Measurements from ENCODE around the gene FIG4.
"Not testable (repeated sequence)": the region's sequence is repeated elsewhere in the genome, so short reads cannot be mapped to it uniquely, and the experiment has no call there.

The FIG4 gene

DNA sequence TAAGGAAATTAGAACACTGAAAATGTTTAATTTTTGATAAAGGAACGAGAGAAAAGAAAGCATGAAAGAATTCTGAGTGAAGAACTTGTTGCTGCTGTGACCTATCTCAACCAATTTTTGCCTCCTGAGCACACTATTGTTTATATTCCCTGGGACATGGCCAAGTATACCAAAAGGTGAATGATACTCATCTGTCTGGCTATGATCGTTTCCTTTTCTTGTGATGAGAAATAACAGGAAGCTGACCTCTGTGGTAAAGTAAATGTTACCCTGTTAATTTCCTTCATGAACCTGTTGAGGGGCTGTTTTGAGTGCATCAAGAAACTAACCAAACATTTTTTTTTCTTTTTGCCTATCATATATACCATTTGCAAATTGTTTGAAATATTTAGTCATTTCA is 69.1 kb downstream of the FIG4 start:
- no peak for DNase-seq (ENCODE audit: low spot score)

DNA sequence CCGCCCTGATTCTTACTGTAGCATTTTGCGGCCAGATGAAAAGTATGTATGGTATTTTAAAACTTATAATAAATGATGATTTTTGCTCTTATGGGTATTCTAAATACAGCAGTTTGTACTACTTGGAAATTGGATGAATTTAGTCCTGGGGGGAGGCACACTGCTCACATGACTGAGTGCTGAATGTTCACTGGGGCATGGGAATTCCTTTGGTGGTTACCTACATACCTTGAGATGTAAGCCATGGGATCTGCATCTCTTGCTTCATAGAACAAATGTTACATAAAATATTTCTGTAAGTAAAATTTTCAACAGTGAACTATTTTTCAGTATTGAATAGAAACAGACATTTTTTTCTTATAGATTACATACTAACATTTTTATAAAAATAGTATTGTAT is 71.1 kb downstream of the FIG4 start:
- DNase-seq (ENCODE audit: low spot score) = no peak

DNA sequence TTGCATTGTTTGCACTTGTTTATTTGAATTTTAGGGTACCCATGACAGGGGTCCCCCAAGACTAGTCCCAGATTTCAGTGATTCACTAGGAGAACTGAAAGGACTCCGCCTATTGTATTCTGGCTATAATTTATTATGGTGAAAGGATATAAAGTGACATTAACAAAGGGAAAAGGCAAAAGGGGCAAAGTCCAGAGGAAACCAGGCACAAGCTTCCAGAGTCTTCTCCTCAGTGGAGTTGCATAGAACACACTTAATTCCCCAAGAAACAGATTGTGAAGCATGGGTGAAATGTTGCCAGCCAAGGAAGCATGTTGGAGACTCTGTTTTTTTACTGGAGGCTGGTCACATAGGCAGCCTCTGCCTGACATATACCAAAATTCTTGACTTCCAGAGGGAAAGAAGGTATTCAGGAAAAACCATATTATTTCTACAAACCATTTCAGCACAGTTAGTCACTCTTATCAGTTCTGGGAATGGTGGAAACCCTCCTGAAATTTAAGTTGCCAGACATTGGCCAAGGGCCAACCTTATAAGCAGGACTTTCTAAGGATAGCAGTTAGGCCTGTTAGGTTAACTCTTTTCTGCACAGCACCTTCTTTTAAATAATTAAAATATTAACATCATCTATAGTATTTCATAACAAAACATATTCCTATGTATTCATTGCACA is 71.8 kb downstream of the FIG4 start:
- no peak for DNase-seq (ENCODE audit: low spot score)

DNA sequence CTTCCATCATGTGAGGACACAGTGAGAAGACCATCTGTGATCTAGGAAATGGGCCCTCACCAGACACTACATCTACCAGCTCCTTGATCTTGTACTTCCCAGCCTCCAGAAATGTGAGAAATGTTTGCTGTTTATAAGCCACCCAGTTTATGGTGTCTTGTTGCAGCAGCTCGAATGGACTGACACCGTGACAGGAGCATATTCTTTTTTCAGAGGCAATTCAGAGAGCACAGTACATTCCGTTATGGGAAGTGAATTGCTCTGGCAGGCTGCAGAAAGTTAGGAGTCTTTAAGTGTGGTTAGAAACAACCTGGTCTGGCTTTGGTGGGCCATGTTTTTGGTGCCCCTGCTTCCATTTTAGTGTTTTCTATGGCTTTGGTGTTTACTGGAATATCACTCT is 75.1 kb downstream of the FIG4 start:
- DNase-seq (ENCODE audit: low spot score) = no peak

DNA sequence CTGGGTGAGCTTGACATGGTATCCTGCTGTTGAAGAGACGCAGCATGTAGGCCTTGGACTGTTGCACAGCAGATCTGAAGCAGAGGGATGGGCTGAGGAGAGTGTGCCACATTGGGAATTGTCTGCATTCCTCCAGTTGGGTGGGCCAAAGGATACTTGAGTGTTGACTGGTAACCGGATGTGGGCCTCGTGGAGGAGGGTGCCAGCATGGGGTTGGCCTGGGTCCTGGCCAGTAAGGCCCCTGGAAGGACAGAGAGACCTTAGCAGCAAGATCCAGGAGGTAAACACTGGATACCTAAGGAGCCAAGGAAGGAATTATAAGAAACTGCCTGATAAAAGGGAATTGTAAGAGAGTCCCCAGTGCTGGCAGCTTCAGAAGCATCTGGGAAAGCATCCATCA is 76.9 kb downstream of the FIG4 start:
- no peak for DNase-seq (ENCODE audit: low spot score)

DNA sequence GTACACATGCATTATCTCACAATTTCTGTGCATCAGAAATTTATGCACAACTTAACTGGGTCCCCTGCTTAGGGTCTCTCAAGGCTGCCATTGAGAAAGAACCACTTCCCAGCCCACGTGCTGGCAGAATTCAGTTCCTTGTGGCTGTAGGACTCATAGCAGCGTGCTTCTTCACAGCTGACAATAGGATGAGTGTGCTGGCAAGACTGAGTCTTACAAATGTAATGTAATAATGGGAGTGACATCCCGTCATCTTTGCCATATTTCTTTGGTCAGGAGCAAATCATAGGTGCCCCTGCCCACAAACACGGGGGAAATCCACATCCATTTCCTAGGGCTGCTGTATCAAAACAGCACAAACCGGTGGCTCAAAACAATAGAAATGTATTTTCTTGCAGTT is 77.4 kb downstream of the FIG4 start:
- DNase-seq (ENCODE audit: low spot score) = no peak

DNA sequence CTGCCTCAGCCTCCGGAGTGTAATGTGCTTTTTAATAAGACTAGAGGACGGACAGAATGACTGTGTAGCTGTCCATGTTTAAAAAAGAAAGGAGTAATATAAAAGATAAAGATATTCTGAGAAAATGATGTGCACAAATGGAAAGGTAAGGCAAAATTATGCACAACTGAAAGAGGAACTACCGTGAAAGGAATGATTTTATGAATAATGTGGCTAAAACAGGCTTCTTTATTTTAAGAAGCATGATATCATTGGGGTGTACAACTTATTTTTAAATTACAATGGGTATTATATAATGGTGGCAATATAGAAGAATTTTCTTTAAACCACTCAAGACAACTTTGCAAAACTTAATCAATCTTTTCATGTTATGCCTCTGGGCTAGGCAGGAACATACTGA is 78.1 kb downstream of the FIG4 start:
- no peak for DNase-seq (ENCODE audit: low spot score)

DNA sequence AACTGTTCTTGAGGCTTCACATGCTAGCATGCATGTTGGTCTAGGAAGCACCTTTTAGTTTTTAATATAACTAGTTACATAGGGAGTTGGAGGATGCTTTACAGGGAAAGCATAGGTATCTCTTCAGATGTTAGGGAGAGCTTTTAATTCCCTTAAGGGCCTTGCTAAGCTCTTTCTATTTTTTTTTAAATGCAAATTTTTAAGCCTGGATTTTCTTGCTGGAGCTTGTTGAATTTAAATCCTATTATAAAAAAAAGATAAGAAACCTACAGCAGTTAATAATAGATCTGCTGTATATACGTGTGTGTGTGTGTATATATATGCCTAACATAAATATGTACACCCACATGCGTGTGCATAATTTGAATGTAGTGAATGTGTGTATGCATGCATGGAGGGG is 79.0 kb downstream of the FIG4 start:
- no peak for DNase-seq (ENCODE audit: low spot score)

DNA sequence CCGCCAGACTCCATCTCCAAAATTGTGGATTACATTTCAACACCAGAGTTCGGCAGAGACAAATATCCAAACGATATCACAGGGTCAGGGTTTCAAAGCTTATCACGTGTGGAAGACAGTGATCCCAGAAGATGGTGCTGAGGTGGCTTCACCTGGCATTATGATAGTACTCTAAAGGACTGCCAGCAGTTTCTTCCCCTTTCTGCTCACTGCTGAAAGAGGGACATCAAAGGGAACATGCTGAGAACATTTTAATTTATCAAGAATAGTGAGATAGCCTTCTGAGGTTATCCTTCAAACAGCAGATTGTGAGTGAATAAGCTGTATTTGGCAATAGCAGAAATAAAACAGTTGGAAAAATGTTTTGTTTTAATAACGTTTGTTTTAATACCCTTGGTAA is 79.7 kb downstream of the FIG4 start:
- DNase-seq (ENCODE audit: low spot score) = no peak

DNA sequence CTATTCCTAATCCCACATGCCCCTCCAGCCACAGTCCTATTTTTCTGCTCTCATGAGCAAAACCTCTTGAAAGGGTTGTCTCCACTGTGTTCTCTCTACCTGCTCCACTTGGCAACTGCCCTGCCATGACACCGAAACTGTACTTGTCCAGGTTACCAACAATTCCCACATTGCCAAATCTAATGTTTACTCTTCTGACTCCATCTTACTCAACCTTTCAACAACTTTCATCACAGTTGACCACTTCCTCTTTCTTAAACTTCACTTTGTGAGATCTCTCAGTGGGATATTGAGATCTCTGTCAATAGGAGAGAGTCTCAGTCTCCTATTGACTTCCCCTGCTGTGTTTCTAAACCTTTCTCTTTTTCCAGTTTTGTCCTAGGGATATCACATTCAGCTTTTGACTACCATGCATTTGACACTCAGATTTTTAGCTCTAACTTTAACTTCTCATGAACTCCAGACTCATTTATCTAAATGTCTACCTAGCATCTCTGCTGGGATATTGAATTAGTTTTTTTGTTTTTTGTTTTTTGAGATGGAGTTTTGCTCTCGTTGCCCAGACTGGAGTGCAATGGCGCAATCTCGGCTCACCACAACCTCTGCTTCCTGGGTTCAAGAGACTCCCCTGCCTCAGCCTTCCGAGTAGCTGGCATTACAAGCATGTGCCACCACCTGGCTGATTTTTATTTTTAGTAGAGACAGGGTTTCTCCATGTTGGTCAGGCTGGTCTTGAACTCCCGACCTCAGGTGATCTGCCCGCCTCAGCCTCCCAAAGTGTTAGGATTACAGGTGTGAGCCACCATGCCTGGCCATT is 81.1 kb downstream of the FIG4 start:
- not testable (repeated sequence) for DNase-seq (ENCODE audit: low spot score)

DNA sequence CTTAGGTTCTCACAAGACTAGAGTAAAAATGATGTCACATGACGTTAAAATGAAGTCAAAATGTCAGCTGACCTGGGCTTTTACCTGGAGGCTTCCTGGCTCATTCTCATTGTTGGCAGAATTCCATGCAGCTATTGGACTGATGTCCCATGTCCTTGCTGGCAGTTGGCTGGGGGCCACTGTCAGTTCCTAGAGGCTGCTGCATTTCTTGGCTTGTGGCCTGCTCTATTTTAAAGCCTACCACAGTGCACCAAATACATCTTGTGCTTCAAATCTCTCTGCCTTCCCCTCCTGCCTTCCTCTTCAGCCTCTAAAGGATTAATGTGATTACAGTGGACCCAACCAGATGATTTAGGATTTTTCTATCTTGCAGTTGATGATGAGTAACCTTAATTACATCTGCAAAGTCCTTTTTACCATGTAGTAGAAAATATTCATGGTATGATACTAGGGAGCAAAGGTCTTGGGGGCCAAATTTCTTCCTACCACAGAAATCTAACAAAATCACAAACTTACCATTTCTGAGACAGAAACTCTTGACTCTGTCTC is 81.9 kb downstream of the FIG4 start:
- no peak for DNase-seq (ENCODE audit: low spot score)

DNA sequence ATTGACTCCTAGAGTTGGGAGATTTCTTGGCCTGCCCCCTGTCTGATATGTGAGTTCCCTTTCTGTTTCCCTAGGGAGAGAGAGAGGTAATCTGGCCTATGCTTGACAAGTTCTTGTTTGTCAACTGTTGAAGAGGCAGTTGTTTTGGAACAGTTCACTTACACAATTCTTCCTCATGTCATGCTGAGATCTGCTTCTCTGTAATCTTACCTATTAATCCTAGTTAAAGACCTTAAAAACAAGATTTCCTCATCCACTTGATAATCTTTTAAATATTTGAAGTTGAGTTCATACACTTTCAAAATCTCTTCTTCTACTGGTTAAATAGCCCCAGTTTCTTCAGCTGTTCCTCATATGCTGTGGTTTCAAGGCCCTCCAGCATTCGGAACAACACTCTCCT is 89.9 kb downstream of the FIG4 start:
- no peak for DNase-seq (ENCODE audit: low spot score)

DNA sequence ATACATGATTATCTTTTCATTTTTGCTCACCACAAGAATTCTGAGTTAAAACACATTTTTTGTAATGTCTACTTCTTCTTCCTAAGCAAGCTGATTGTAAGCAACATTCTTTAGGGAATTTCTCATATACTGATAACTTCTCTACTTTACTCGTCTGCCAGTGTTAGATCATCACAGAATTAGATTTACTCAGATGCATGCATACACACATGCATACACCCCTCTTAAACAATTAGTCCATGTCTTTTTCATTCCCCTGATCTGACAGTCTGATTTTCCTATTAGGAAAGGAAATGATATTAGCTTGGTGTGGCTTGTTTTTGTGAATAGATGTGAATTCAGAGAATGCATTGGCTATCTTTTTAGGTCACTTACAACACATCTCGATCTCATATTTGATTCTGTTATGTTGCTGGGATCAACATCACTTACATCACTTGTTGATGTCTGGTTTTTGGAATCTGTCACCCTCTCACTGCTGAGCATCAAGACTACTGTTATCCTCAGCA is 91.4 kb downstream of the FIG4 start:
- DNase-seq (ENCODE audit: low spot score) = no peak

DNA sequence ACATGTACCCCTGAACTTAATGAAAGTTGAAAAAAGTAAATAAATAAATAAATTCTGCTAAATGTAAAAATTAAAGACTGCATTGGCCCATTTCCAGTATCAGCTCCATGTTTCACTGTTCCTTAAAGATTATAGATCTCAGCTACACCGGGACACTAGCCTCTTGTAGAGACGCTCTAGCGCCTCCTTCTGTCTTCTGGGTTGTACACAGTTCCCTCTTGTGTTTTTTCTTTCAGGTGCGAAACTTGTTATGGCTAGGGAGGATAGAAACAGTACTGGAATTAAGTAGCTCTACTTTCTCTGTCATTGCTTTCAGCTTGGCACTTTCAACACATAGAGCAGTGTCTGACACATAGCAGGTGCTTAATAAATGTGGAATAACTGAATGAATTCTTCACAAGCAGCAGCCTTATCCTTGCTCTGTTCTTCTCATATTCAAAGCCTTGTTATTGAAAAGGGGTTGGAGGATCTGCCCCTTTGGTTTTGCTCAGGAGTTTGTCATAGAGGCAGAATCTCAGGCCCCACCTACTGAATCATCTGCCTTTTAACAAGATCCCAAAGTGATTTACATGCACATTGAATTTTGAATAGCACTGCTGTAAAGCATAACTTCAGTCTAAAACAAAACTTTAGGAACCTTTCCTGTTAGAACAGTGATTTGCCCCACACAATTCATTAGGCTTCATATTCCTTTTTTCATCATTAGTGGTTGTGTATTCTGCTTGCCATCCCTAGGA is 92.3 kb downstream of the FIG4 start:
- no peak for DNase-seq (ENCODE audit: low spot score)

DNA sequence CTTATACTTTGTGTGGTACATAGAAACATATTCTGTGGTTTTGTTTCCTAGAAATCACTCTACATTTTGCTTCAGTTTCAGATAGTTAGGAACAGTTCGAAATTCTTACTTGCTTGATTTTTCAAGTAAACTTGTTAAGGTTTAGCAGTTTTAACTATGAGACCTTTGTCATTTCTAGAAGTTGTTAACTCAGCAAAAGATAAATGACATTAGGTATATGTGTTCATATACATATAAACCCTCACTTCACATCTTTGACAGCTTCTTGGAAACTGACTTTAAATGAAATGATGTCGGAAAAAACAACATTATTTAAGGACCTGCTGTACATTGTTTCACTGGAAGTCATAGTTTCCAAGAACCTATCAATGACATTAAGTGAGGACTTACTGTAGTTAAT is 96.2 kb downstream of the FIG4 start:
- no peak for DNase-seq (ENCODE audit: low spot score)

DNA sequence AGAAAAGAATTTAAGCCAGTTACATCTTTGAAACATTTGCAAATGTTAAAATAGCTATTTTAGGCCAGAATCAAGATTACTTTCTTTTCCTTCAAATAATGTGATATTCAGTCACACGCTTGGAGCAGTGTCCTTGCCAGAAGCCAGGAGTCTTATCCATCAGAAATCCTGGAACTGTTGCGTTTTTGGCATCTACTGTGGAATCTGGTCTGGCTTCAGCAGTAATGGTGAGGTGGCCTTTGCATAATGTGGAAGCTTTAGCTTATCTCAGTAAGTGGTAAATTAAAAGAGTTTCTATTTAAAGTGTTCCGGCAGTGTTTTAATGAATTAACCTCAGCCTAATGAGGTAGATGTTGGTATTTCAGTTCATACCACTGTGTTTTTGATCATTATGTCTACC is 97.6 kb downstream of the FIG4 start:
- DNase-seq (ENCODE audit: low spot score) = no peak

DNA sequence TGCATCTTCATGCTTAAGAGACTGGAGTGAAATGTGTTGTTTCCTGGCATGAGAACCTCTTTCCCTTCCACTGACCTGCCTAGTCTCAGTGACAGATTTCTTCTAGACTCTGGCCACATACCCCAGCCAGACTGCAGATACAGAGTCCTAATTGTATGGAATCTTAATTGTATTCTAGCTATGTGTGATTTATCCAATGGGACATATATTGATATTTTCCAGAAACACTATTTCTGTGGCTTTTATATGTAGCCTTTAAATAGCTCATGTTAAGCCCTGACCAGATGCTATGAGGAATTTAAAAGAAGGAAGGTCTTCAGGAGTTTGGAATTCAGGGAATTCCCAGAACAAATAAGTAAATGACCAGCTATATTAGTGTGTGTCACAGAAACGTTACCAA is 99.0 kb downstream of the FIG4 start:
- no peak for DNase-seq (ENCODE audit: low spot score)

DNA sequence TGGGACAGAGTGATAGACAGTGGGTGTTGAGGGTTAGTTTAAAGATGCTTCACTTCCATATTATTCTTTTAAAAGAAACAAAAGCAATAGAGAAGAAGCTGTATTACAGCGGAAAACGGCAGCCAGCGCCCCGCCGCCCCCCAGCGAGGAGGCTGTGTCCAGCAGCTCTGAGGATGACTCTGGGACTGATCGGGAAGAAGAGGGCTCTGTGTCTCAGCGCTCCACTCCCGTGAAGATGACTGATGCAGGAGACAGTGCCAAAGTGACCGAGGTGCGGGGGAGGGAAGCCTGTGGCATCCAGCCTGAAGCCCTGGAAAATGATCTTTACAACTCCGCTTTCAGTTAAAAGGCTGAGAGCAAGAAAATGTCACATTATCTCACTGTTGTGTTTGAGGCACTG is 100.2 kb downstream of the FIG4 start:
- no peak for DNase-seq (ENCODE audit: low spot score)

DNA sequence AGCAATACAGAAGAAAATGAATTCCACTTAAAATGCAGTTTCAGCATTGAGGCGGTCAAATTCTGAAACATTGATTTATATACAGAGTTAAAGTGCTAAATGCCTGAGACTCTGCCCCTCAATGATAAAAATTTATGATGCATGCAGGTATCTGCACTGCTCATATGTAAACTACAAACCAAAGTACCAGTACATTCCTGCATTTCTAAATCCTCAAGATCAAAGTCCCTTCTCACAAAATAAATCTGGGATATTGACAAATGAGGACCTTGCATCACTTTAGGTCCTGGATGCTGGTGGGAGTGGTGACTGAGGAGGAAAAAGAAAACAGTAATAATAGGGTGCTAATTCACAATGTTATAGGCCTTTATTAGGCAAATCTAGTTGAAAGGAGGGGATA is 101.9 kb downstream of the FIG4 start:
- peak; percentile 35 for DNase-seq (ENCODE audit: low spot score)

DNA sequence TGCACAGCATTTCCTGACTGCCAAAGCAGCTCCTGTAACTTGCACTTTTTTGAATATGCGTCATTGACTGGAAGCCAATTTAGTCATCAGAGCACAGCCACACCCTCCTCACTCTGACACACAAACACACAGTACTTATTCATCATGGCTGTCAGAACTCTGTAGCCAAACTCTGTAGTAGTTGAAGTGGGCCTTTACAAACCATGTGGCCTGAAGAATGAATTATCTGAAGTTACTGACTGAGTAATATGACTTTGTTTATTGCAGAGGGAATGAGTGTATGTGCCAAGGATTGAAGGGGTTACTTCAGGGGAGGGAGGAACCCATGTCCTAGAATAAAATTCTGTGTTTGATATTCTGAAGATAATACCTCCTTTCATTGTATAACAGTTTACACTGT is 102.7 kb downstream of the FIG4 start:
- DNase-seq (ENCODE audit: low spot score) = peak; percentile 32

DNA sequence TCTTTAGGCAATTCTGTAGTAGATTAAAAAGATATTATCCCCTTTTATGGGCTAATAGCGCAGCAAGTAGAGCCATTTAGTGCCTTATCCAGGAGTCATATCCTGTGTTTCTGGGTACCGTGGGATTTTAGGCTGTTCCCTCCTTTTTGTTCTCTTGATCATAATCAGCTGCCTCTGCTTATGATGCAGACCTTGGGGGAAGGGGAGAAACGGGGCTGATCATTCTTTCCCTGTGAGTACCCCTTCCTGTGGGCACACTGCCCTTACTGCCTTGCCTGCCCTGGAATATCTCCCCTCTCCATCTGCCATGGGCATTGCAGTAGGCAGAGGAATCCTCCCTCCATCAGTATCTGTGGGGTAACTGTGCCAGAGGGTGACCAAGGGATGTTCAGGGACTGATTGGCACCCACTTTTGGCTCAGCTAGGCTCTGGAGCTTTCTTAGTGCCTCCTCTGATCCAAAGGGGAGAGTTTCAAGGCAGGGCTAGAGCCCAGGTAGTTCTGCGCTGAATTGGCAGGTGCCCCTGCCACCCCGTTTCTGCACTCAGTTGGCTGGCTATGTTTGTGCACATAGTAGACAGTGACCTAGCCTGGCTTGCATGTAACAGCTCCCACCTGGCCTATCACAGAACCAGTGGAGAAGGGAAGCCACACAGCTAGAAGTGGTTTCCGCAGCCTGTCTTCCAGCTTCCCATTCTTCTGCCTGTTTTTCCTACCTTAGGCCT is 103.3 kb downstream of the FIG4 start:
- no peak for DNase-seq (ENCODE audit: low spot score)

DNA sequence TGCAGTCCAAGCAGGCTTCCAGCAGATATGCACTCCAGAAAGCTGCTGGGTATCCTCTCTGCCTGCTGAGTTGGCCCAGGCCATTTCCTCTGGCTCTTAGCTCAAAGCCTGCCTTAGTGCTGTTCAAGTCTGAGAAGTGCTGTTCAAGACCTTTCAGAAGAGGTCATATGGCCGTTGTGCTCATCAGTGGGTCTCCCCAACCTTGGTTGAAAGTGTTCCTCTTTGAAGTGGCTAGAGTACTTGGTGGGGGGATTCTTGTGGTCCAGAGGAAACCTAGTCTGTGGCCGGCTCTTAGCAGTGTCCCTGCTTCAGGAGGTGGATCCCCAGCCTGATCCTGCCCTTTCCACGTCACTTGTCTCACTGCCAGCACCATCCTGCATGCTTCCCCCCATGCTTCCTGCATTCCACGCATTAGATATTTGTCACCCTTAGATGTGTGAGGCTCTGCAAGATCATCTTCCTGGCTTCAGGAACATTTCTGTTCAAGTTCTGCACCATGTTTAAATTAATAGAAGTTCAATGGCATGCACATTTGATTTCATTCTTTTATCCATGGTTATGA is 105.0 kb downstream of the FIG4 start:
- DNase-seq (ENCODE audit: low spot score) = no peak

All from HuH-7.5 (cell line).